IMR-90 (cell line): Measurements from ENCODE around the gene GDF15. TPM values are rescaled to one million over a fixed set of nuclear protein-coding genes. Genes with fewer than 3 reads are reported as not detected.

Experiments
- ATAC-seq: fragments of 200-7000 bp; cut with Tn5 transposase; 2 replicates; pipeline ENCODE4 v1.9.1; 2020; ENCODE audit warnings: low read depth, mild to moderate bottlenecking, moderate library complexity
- BruUV-seq: library from RNA; stranded (reverse); fragments of 400-500 nt; replicated peaks from 2 replicates; lab custom pipeline; 2021; lab: Mats Ljungman, UMichigan
- CTCF ChIA-PET: fragments of 300-600 bp; formaldehyde crosslinking; extraction: SDS; loops from one replicate; lab custom pipeline; 2021; ENCODE audit warnings: antibody characterized with exemption; lab: Yijun Ruan, JAX
- POLR2A ChIA-PET: fragments of 300-600 bp; sonication (Branson Sonifier 250); formaldehyde crosslinking; loops from one replicate; lab custom pipeline; 2022; ENCODE audit warnings: antibody characterized with exemption; ENCODE audit not compliant: unreplicated experiment; lab: Charles Lee
- DNase-seq: peaks from one replicate; pipeline ENCODE4 v3.0.0; 2013
- H2AFZ ChIP-seq: replicated peaks from 2 replicates; pipeline ENCODE3; 2013; ENCODE audit warnings: low read length, mild to moderate bottlenecking; ENCODE audit not compliant: poor library complexity
- H2AK5ac ChIP-seq: 2 replicates; pipeline ENCODE4 v1.6.1; 2013; ENCODE audit warnings: low read depth, low read length, inconsistent platforms
- H2AK9ac ChIP-seq: replicated peaks from 2 replicates; pipeline ENCODE3; 2013; ENCODE audit warnings: mild to moderate bottlenecking, low read depth, low read length, moderate library complexity; ENCODE audit not compliant: poor library complexity
- H2BK120ac ChIP-seq: 2 replicates; pipeline ENCODE4 v1.6.1; 2013; ENCODE audit warnings: low read depth, low read length, inconsistent platforms
- H2BK15ac ChIP-seq: 3 replicates; pipeline ENCODE4 v1.6.1; 2013; ENCODE audit warnings: low read depth, low read length, inconsistent platforms
- H2BK20ac ChIP-seq: 2 replicates; pipeline ENCODE4 v1.6.1; 2013; ENCODE audit warnings: low read depth, mild to moderate bottlenecking, inconsistent platforms, low read length, moderate library complexity
- H2BK5ac ChIP-seq: 2 replicates; pipeline ENCODE4 v1.6.1; 2013; ENCODE audit warnings: mild to moderate bottlenecking, low read depth, low read length, inconsistent platforms; ENCODE audit not compliant: poor library complexity, severe bottlenecking
- H3K14ac ChIP-seq: replicated peaks from 2 replicates; pipeline ENCODE4 v1.6.1; 2013; ENCODE audit warnings: low read depth, low read length, inconsistent platforms
- H3K18ac ChIP-seq: 2 replicates; pipeline ENCODE4 v1.6.1; 2013; ENCODE audit warnings: low read depth, low read length, control low read depth
- H3K23ac ChIP-seq: 2 replicates; pipeline ENCODE4 v1.6.1; 2013; ENCODE audit warnings: low read depth, low read length, inconsistent platforms
- H3K27ac ChIP-seq: 2 replicates; pipeline ENCODE4 v1.5.1; 2013; ENCODE audit warnings: mild to moderate bottlenecking, control low read depth, low read length; ENCODE audit not compliant: insufficient read depth
- H3K27me3 ChIP-seq: 2 replicates; pipeline ENCODE4 v1.6.1; 2013; ENCODE audit warnings: low read length; ENCODE audit not compliant: control insufficient read depth, insufficient read depth
- H3K36me3 ChIP-seq: 2 replicates; pipeline ENCODE4 v1.6.1; 2013; ENCODE audit warnings: low read length, mixed read lengths; ENCODE audit not compliant: control insufficient read depth, insufficient read depth
- H3K4ac ChIP-seq: 2 replicates; pipeline ENCODE4 v1.6.1; 2013; ENCODE audit warnings: low read depth, low read length, inconsistent platforms
- H3K4me1 ChIP-seq: 2 replicates; pipeline ENCODE4 v1.6.1; 2013; ENCODE audit warnings: low read length, mixed read lengths; ENCODE audit not compliant: control insufficient read depth, insufficient read depth
- H3K4me2 ChIP-seq: 2 replicates; pipeline ENCODE4 v1.6.1; 2013; ENCODE audit warnings: low read depth, mild to moderate bottlenecking, control low read depth, low read length, moderate library complexity
- H3K4me3 ChIP-seq: 2 replicates; pipeline ENCODE4 v1.5.1; 2013; ENCODE audit warnings: low read depth, mild to moderate bottlenecking, control low read depth, low read length, moderate library complexity; ENCODE audit not compliant: insufficient read depth
- H3K56ac ChIP-seq: 2 replicates; pipeline ENCODE4 v1.6.1; 2013; ENCODE audit warnings: low read length, inconsistent platforms; ENCODE audit not compliant: insufficient read depth; ENCODE audit errors: extremely low read depth
- H3K79me1 ChIP-seq, 2 experiments: 2 replicates each; pipeline ENCODE4 v1.6.1; 2013; ENCODE audit warnings: low read length in 2 of 2, inconsistent platforms in 1 of 2, low read depth in 1 of 2
- H3K9ac ChIP-seq: 2 replicates; pipeline ENCODE4 v1.6.1; 2013; ENCODE audit warnings: low read depth, low read length, control low read depth
- H3K9me1 ChIP-seq: 2 replicates; pipeline ENCODE4 v1.6.1; 2013; ENCODE audit warnings: low read length, inconsistent platforms; ENCODE audit not compliant: insufficient read depth
- H3K9me3 ChIP-seq: 2 replicates; pipeline ENCODE4 v1.6.1; 2013; ENCODE audit warnings: low read length; ENCODE audit not compliant: control insufficient read depth, insufficient read depth
- H4K20me1 ChIP-seq: 2 replicates; pipeline ENCODE4 v1.6.1; 2013; ENCODE audit warnings: low read length, inconsistent platforms; ENCODE audit not compliant: insufficient read depth
- H4K5ac ChIP-seq: 2 replicates; pipeline ENCODE4 v1.6.1; 2013; ENCODE audit warnings: mild to moderate bottlenecking, low read depth, low read length, control low read depth
- H4K8ac ChIP-seq, 2 experiments: 2 replicates each; pipeline ENCODE4 v1.6.1; 2013; ENCODE audit warnings: low read depth in 2 of 2, low read length in 2 of 2, control low read depth in 1 of 2, inconsistent platforms in 1 of 2
- H4K91ac ChIP-seq: 2 replicates; pipeline ENCODE4 v1.6.1; 2013; ENCODE audit warnings: low read depth, low read length, inconsistent platforms; ENCODE audit not compliant: insufficient read depth
- BHLHE40 ChIP-seq: fragments of 150-350 bp; IDR thresholded peaks from 2 replicates; pipeline ENCODE4 v1.6.1; 2016; ENCODE audit warnings: mild to moderate bottlenecking, low read depth, low read length
- CEBPB ChIP-seq: IDR thresholded peaks from 2 replicates; pipeline ENCODE4 v1.6.1; 2012; ENCODE audit warnings: low read depth, low read length, improper control_type of control experiment
- CHD1 ChIP-seq: IDR thresholded peaks from 2 replicates; pipeline ENCODE4 v1.6.1; 2012; ENCODE audit warnings: low read depth, low read length, improper control_type of control experiment
- CTCF ChIP-seq: conservative IDR thresholded peaks from 2 replicates; pipeline ENCODE4 v1.5.1; 2012; ENCODE audit warnings: mild to moderate bottlenecking, low read depth, low read length, improper control_type of control experiment
- FOS ChIP-seq: fragments of 150-350 bp; IDR thresholded peaks from 2 replicates; pipeline ENCODE4 v1.6.1; 2016; ENCODE audit warnings: low read depth, low read length
- MAZ ChIP-seq: IDR thresholded peaks from 2 replicates; pipeline ENCODE4 v1.6.1; 2012; ENCODE audit warnings: low read depth, mild to moderate bottlenecking, low read length, improper control_type of control experiment, moderate library complexity, borderline replicate concordance
- MXI1 ChIP-seq: IDR thresholded peaks from 2 replicates; pipeline ENCODE4 v1.6.1; 2012; ENCODE audit warnings: low read depth, mild to moderate bottlenecking, low read length, moderate library complexity, borderline replicate concordance
- NFE2L2 ChIP-seq: fragments of 150-350 bp; IDR thresholded peaks from 2 replicates; pipeline ENCODE4 v1.6.1; 2016; ENCODE audit warnings: low read depth, mild to moderate bottlenecking, low read length
- RAD21 ChIP-seq: IDR thresholded peaks from 2 replicates; pipeline ENCODE4 v1.6.1; 2012; ENCODE audit warnings: low read length, improper control_type of control experiment
- RCOR1 ChIP-seq: IDR thresholded peaks from 2 replicates; pipeline ENCODE4 v1.6.1; 2012; ENCODE audit warnings: mild to moderate bottlenecking, low read length, improper control_type of control experiment; ENCODE audit not compliant: insufficient replicate concordance
- RFX5 ChIP-seq: IDR thresholded peaks from 2 replicates; pipeline ENCODE4 v1.8.0; 2012; ENCODE audit warnings: low read depth, mild to moderate bottlenecking, low read length, moderate library complexity
- SMC3 ChIP-seq: fragments of 150-350 bp; IDR thresholded peaks from 2 replicates; pipeline ENCODE4 v1.6.1; 2016; ENCODE audit warnings: low read depth, mild to moderate bottlenecking, antibody characterized with exemption, low read length, moderate library complexity
- WGBS, 2 experiments: methylation state at CpG; one replicate each; pipeline versions ENCODE4 v1.1.5 to v1.1.7; 2013; ENCODE audit warnings: missing lambda C conversion rate in 2 of 2; ENCODE audit not compliant: insufficient read length in 1 of 2; ENCODE audit errors: extremely low coverage in 2 of 2; 5-methylcytosine and 5-hydroxymethylcytosine counted together
- dilution Hi-C: fragments of 300-500 bp; cut with HindIII; formaldehyde crosslinking; loops from one replicate; pipeline ENCODE4 v1.14.3; 2018; ENCODE audit warnings: low sequenced_read_pairs; ENCODE audit not compliant: unreplicated experiment
- in situ Hi-C: fragments of 300-500 bp; cut with MboI; formaldehyde crosslinking; loops from 3 replicates; pipeline ENCODE4 v1.14.3; 2019; ENCODE audit warnings: low sequenced_read_pairs, inconsistent platforms, mixed read lengths
- intact Hi-C: fragments of 100-400 bp; cut with micrococcal nuclease; formaldehyde crosslinking; loops from 2 replicates; pipeline ENCODE4 v1.10.0; 2022
- polyA plus RNA-seq, 3 experiments: library from polyadenylated mRNA; depleted of rRNA; stranded (reverse); fragments of >200 nt; gene quantifications; 2 replicates each; pipeline ENCODE4 v1.2.3, GENCODE V29; 2012; ENCODE audit warnings: low replicate concordance in 1 of 3
- total RNA-seq: library from RNA; depleted of rRNA; stranded (reverse); fragments of >200 nt; gene quantifications from 2 replicates; pipeline ENCODE4 v1.2.3, GENCODE V29; 2012
- TF ChIP-seq, protein P1 (sequence below): fragments of 150-350 bp; IDR thresholded peaks from 2 replicates; pipeline ENCODE4 v1.6.1; 2017; ENCODE audit warnings: mild to moderate bottlenecking, antibody characterized with exemption, low read length, low read depth

GDF15 gene
- total and polyA plus RNA-seq, 2 of the 4 experiments (the other 2 are of a cell fraction), result 5.6 to 49.8 TPM

GRCh38 chr19:18385675-18386542 lies at the start of gene GDF15 (continued):
- TF ChIP-seq FOS (no peak), SMC3 (peak; percentile 35), CEBPB (no peak), MAZ (peak; percentile 56; the same call in 1 of the 2 replicates), BHLHE40 (no peak), RFX5 (no peak)

GRCh38 chr19:18338541-18338940 lies 47.4 kb upstream of the GDF15 start:
- Histone ChIP-seq H4K8ac (no peak overlapping the region), H2BK20ac (no peak overlapping the region), H2BK15ac (no peak overlapping the region), H2AFZ (no peak overlapping the region), H3K4me2 (no peak overlapping the region), H3K18ac (no peak overlapping the region), H3K27ac (no peak overlapping the region), H4K91ac (no peak overlapping the region), H3K56ac (no peak overlapping the region), H3K14ac (no peak overlapping the region), H3K4me1 (peaks cover 6% of the 10 kb centered on the region), H3K27me3 (no peaks in the 10 kb centered on the region), H3K9me3 (no peaks in the 10 kb centered on the region), H3K4ac (no peak overlapping the region), H2BK120ac (no peak overlapping the region), H3K79me1 (peaks cover 0 to 18% of the 10 kb centered on the region in 2 experiments; a peak in 3 of 4 replicates), H4K20me1 (peaks cover 4% of the 10 kb centered on the region; the same call in 1 of the 2 replicates), H4K5ac (no peak overlapping the region), H2AK5ac (no peak overlapping the region), H3K23ac (no peak overlapping the region), H3K4me3 (no peak overlapping the region), H2BK5ac (no peak overlapping the region), H3K36me3 (peaks cover 2% of the 10 kb centered on the region; the same call in 1 of the 2 replicates), H3K9ac (no peak overlapping the region), H2AK9ac (no peak overlapping the region), H3K9me1 (peaks cover 4% of the 10 kb centered on the region; the same call in 1 of the 2 replicates)
- in situ Hi-C loops, result no loop called here
- WGBS, 2 experiments, result no CpG with 5 or more reads among the region's 9 CpGs
- ATAC-seq, result no peak
- intact Hi-C loops, result no loop called here
- DNase-seq, result no peak
- no TSS peak for BruUV-seq
- POLR2A ChIA-PET, result no interaction called here
- CTCF ChIA-PET, result interaction anchor here (1.5 to 1.8 kb wide), 2 partner anchors 10 to 59 kb away, joined by 5 to 8 read pairs; no protein-coding TSS in a partner anchor
- dilution Hi-C loops, result no loop called here
- TF ChIP-seq MAZ (no peak), CEBPB (no peak), NFE2L2 (no peak), CTCF (no peak), BHLHE40 (no peak), RCOR1 (no peak), RFX5 (no peak), RAD21 (no peak), CHD1 (no peak), SMC3 (no peak), MXI1 (no peak)
- TF ChIP-seq, protein P1, sequence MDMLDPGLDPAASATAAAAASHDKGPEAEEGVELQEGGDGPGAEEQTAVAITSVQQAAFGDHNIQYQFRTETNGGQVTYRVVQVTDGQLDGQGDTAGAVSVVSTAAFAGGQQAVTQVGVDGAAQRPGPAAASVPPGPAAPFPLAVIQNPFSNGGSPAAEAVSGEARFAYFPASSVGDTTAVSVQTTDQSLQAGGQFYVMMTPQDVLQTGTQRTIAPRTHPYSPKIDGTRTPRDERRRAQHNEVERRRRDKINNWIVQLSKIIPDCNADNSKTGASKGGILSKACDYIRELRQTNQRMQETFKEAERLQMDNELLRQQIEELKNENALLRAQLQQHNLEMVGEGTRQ, result no peak
